HepG2 (cell line): ENCODE results near the gene MSX2. TPM values are rescaled to one million over a fixed set of nuclear protein-coding genes. Genes with fewer than 3 reads are reported as not detected.

Source experiments
- ATAC-seq: fragments of 200-7000 bp; cut with Tn5 transposase; 3 replicates; pipeline ENCODE4 v1.9.1; 2020; ENCODE audit warnings: mild to moderate bottlenecking, moderate library complexity
- BruUV-seq: library from RNA; stranded (reverse); fragments of 400-500 nt; replicated peaks from 2 replicates; lab custom pipeline; 2021; lab: Mats Ljungman, UMichigan
- CTCF ChIA-PET: fragments of 300-600 bp; formaldehyde crosslinking; extraction: SDS; loops from one replicate; lab custom pipeline; 2021; ENCODE audit warnings: low total read pairs, inconsistent platforms, low intra/inter-chr PET ratio; lab: Yijun Ruan, JAX
- POLR2A ChIA-PET: fragments of 350-600 bp; sonication (Branson Sonifier 250); formaldehyde crosslinking; loops from one replicate; lab custom pipeline; 2020; ENCODE audit warnings: antibody characterized with exemption, inconsistent platforms; lab: Yijun Ruan, JAX
- DNase-seq: peaks from one replicate; pipeline ENCODE4 v3.0.0-alpha.2; 2015; ENCODE audit warnings: low spot score
- FAIRE-seq: peaks from 3 replicates; lab custom pipeline; 2011; peaks lifted over from hg19 to GRCh38; lab: Jason Lieb, UNC
- H2AFZ ChIP-seq: one replicate; pipeline ENCODE4 v1.6.1; 2011; ENCODE audit warnings: low read length, inconsistent platforms
- H3K27ac ChIP-seq: fragments of 300-600 bp; 3 replicates; pipeline ENCODE4 v1.8.0; 2011; ENCODE audit warnings: mixed run types, mild to moderate bottlenecking, mixed read lengths, low read length, inconsistent platforms; ENCODE audit not compliant: insufficient read depth; ENCODE audit errors: extremely low read length
- H3K27me3 ChIP-seq, 2 experiments: fragments of 200-600 bp in 1 of 2; 2 replicates in 1 of 2; 3 replicates in 1 of 2; pipeline versions ENCODE4 v1.6.0 to v1.8.0; 2011; ENCODE audit warnings: low read length in 2 of 2, mild to moderate bottlenecking in 2 of 2, moderate library complexity in 2 of 2, inconsistent platforms in 1 of 2; ENCODE audit not compliant: insufficient read depth in 2 of 2, control insufficient read depth in 1 of 2
- H3K36me3 ChIP-seq, 2 experiments: fragments of 200-600 bp in 1 of 2; replicated peaks in 1 of 2; 2 replicates in 1 of 2; 3 replicates in 1 of 2; pipeline versions ENCODE4 v1.5.1 to v1.8.0; 2011; ENCODE audit warnings: low read length in 2 of 2, inconsistent platforms in 1 of 2; ENCODE audit not compliant: insufficient read depth in 2 of 2, control insufficient read depth in 1 of 2
- H3K4me1 ChIP-seq: 2 replicates; pipeline ENCODE4 v1.5.1; 2012; ENCODE audit warnings: low read length, inconsistent platforms; ENCODE audit not compliant: insufficient read depth
- H3K4me2 ChIP-seq: 2 replicates; pipeline ENCODE4 v1.6.0; 2011; ENCODE audit warnings: low read depth, low read length, inconsistent platforms
- H3K4me3 ChIP-seq, 3 experiments: fragments of 200-600 bp in 1 of 3; sonication (generic), shearing (Covaris generic) in 1 of 3; replicated peaks in 1 of 3; 2 replicates each; pipeline ENCODE4 v1.5.1; 2011 to 2016; ENCODE audit warnings: low read length in 3 of 3, inconsistent platforms in 2 of 3, low read depth in 2 of 3, mild to moderate bottlenecking in 2 of 3, control low read depth in 1 of 3, mixed read lengths in 1 of 3; ENCODE audit not compliant: insufficient read depth in 1 of 3
- H3K79me2 ChIP-seq: one replicate; pipeline ENCODE4 v1.6.1; 2011; ENCODE audit warnings: low read length, inconsistent platforms; ENCODE audit not compliant: insufficient read depth
- H3K9ac ChIP-seq: 2 replicates; pipeline ENCODE4 v1.6.0; 2011; ENCODE audit warnings: mild to moderate bottlenecking, low read depth, low read length, inconsistent platforms; ENCODE audit not compliant: insufficient read depth
- H3K9me3 ChIP-seq: 2 replicates; pipeline ENCODE4 v1.5.1; 2012; ENCODE audit warnings: mild to moderate bottlenecking, low read length
- H4K20me1 ChIP-seq: 2 replicates; pipeline ENCODE4 v1.6.0; 2011; ENCODE audit warnings: inconsistent platforms, mild to moderate bottlenecking, low read length, moderate library complexity; ENCODE audit not compliant: insufficient read depth
- ETV5 ChIP-seq: IDR thresholded peaks from 2 replicates; pipeline ENCODE4 v1.6.1; 2018; ENCODE audit warnings: missing biosample characterization, missing genetic modification reagents, inconsistent platforms, borderline replicate concordance
- NR1H2 ChIP-seq: sonication (generic); formaldehyde crosslinking; IDR thresholded peaks from 2 replicates; pipeline ENCODE4 v1.8.1; 2022; ENCODE audit warnings: low read depth, missing genetic modification reagents, borderline replicate concordance
- ZNF496 ChIP-seq: sonication (generic); formaldehyde crosslinking; IDR thresholded peaks from 2 replicates; pipeline ENCODE4 v1.8.1; 2023; ENCODE audit warnings: mild to moderate bottlenecking, moderate library complexity, missing genetic modification reagents; ENCODE audit not compliant: insufficient replicate concordance
- ZNF841 ChIP-seq: sonication (generic); formaldehyde crosslinking; IDR thresholded peaks from 2 replicates; pipeline ENCODE4 v1.8.1; 2023; ENCODE audit warnings: missing genetic modification reagents, borderline replicate concordance
- WGBS: methylation state at CpG from one replicate; pipeline ENCODE4 v1.1.6; 2017; ENCODE audit warnings: low lambda C conversion rate; 5-methylcytosine and 5-hydroxymethylcytosine counted together
- in situ Hi-C: cut with HindIII; loops from 2 replicates; pipeline ENCODE4 v1.10.0; 2017; ENCODE audit warnings: low pct_unique_long_range_greater_than_20kb; ENCODE audit not compliant: extremely low pct_ligation_motif_present
- intact Hi-C: fragments of 100-400 bp; cut with micrococcal nuclease; formaldehyde crosslinking; loops from one replicate; pipeline ENCODE4 v1.10.0; 2022; ENCODE audit not compliant: unreplicated experiment
- polyA plus RNA-seq, 8 experiments: library from polyadenylated mRNA; depleted of rRNA in 3 of 8; stranded (reverse) in 7 of 8; unstranded in 1 of 8; fragments of >200 nt; fragmentation: Illumina TruSeq in 4 of 8; extraction: Trizol in 4 of 8; gene quantifications; 2 replicates each; pipeline versions ENCODE4 v1.2.1 to v1.2.3, GENCODE V29; 2011 to 2016; ENCODE audit warnings: low read depth in 4 of 8, missing spikeins in 1 of 8, mixed read lengths in 1 of 8; ENCODE audit not compliant: insufficient read depth in 1 of 8
- total RNA-seq, 5 experiments: library from RNA; depleted of rRNA; stranded (reverse); fragments of >200 nt; fragmentation: Illumina TruSeq; extraction: Trizol; gene quantifications; 2 replicates each; pipeline ENCODE4 v1.2.3, GENCODE V29; 2016; ENCODE audit warnings: low read depth in 1 of 5

Gene MSX2
- total and polyA plus RNA-seq, 2 of the 13 experiments (the other 11 are each of a cell fraction or from before 2014, with no cell fraction given), result not detected

DNA sequence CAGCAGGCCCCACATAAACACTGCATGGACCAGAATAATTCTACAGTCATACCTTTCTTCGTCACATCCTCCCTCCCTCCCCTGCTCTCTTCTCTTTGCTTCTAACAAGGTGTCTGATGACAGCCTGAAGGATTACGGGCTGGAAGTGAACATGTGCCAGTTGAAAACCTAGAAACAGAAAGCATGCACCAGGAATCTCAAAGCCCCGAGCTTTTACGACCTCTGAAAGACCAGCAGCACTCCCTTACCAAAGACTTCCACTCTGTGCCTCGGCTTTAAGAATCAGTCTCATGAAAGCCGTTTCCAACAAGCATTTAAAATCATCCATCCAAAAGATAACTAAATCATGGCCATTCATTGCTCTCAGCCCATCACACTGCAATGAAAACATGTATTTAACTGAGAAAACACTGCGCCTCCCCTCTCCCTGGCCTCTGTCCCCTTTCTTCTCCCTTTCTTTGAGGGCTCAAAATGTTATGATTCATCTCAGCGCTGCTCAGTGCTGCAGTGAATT lies 21.3 kb downstream of the MSX2 start:
- H3K27me3 ChIP-seq, result peaks cover 0 to 38% of the 10 kb centered on the region in 2 experiments; a peak in 4 of 5 replicates
- CTCF ChIA-PET, result no interaction called here
- DNase-seq (no peak), ATAC-seq (no peak), FAIRE-seq (no peak)
- no peaks in the 10 kb centered on the region for H3K4me1 ChIP-seq
- no peak overlapping the region for H3K9ac ChIP-seq
- POLR2A ChIA-PET, result no interaction called here
- TF ChIP-seq NR1H2 (no peak), ETV5 (CRISPR knock-in tag) (no peak), ZNF496 (CRISPR knock-in tag) (no peak)
- H2AFZ ChIP-seq, result no peak overlapping the region
- no peaks in the 10 kb centered on the region for H3K9me3 ChIP-seq
- no peaks in the 10 kb centered on the region for H4K20me1 ChIP-seq
- BruUV-seq, result no TSS peak
- no peak overlapping the region for H3K4me2 ChIP-seq
- H3K27ac ChIP-seq, result no peak overlapping the region
- 7% methylated on average over 8 of the region's 8 CpGs for WGBS
- no peaks in the 10 kb centered on the region for H3K79me2 ChIP-seq
- in situ Hi-C loops (no loop called here), intact Hi-C loops (no loop called here)
- no peak overlapping the region for H3K4me3 ChIP-seq
- H3K36me3 ChIP-seq, result no peaks in the 10 kb centered on the region

DNA sequence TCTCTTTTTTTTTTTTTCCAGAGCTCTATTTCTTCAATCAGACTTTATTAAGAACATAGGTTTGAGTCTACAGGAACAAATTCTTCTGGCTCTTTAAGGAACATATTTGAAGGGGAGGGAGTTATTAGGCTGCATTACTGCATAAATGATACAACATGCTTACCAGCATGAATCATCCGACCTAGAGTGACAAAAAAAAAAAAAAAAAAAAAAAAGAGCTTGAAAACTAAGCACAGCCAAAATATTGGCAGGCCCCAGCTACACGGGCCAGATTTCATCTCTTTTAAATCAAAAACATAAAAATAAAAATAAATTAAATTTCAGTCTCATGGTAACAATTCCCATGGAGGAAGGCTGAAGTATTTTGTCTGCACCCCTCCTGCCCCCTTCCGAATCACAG lies 26.3 kb downstream of the MSX2 start:
- in situ Hi-C loops (no loop called here), intact Hi-C loops (no loop called here)
- Histone ChIP-seq H3K4me3 (no peak overlapping the region), H3K4me2 (no peak overlapping the region), H4K20me1 (no peaks in the 10 kb centered on the region), H3K27me3 (peaks cover 0 to 37% of the 10 kb centered on the region in 2 experiments; a peak in 4 of 5 replicates), H3K9ac (no peak overlapping the region), H3K9me3 (no peaks in the 10 kb centered on the region), H3K27ac (no peak overlapping the region), H3K4me1 (no peaks in the 10 kb centered on the region), H3K36me3 (no peaks in the 10 kb centered on the region), H3K79me2 (no peaks in the 10 kb centered on the region), H2AFZ (no peak overlapping the region)
- CTCF ChIA-PET, result no interaction called here
- no peak for TF ChIP-seq ZNF841 (CRISPR knock-in tag)
- ATAC-seq (no peak), FAIRE-seq (no peak), DNase-seq (no peak)
- POLR2A ChIA-PET, result no interaction called here
- WGBS, result 10% methylated on average over 3 of the region's 3 CpGs
- BruUV-seq, result no TSS peak
